DND-41 (cell line): ENCODE results near the gene ERG28.

Experiments
- EZH2 ChIP-seq: IDR thresholded peaks from 3 replicates; pipeline ENCODE4 v1.6.1; 2012; ENCODE audit warnings: borderline replicate concordance, low read depth, mild to moderate bottlenecking, moderate library complexity, low read length, inconsistent platforms; ENCODE audit not compliant: severe bottlenecking
- TF ChIP-seq, protein P1 (sequence below): IDR thresholded peaks from 2 replicates; pipeline ENCODE4 v1.5.1; 2012; ENCODE audit warnings: borderline replicate concordance, low read length, moderate library complexity, mild to moderate bottlenecking; ENCODE audit not compliant: poor library complexity, severe bottlenecking; ENCODE audit errors: extremely low read depth

DNA sequence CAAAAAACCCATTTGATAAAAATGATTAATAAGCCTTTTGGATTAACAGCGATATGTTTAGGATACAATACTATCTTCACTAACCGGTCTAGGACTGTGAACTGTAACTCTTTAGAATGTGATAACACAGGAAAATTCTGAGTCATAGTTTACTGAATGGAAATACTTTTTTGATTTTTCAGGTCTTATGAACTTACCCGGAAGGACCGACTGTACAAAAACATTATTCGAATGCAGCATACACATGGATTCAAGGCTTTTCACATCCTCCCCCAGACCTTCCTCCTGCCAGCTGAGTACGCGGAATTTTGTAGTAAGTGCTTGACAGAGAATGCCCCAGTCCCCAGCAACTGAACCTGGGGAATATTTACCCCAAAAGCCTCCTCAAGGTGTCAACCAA, 29.3 kb upstream of the ERG28 start:
- TF ChIP-seq, protein P1, sequence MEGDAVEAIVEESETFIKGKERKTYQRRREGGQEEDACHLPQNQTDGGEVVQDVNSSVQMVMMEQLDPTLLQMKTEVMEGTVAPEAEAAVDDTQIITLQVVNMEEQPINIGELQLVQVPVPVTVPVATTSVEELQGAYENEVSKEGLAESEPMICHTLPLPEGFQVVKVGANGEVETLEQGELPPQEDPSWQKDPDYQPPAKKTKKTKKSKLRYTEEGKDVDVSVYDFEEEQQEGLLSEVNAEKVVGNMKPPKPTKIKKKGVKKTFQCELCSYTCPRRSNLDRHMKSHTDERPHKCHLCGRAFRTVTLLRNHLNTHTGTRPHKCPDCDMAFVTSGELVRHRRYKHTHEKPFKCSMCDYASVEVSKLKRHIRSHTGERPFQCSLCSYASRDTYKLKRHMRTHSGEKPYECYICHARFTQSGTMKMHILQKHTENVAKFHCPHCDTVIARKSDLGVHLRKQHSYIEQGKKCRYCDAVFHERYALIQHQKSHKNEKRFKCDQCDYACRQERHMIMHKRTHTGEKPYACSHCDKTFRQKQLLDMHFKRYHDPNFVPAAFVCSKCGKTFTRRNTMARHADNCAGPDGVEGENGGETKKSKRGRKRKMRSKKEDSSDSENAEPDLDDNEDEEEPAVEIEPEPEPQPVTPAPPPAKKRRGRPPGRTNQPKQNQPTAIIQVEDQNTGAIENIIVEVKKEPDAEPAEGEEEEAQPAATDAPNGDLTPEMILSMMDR, result no peak
- TF ChIP-seq EZH2, result no peak
